Astrocyte (in vitro differentiated cells and primary cell): Measurements from ENCODE around the gene NNT.

Experiments
- EZH2 ChIP-seq: IDR thresholded peaks from 2 replicates; pipeline ENCODE4 v1.6.1; 2012; ENCODE audit warnings: mild to moderate bottlenecking, low read length, inconsistent platforms; ENCODE audit not compliant: insufficient read depth
- TF ChIP-seq, protein P1 (sequence below): IDR thresholded peaks from 2 replicates; pipeline ENCODE4 v1.5.1; 2011; ENCODE audit warnings: low read depth, mild to moderate bottlenecking, inconsistent platforms, low read length, moderate library complexity; ENCODE audit not compliant: insufficient read depth

DNA sequence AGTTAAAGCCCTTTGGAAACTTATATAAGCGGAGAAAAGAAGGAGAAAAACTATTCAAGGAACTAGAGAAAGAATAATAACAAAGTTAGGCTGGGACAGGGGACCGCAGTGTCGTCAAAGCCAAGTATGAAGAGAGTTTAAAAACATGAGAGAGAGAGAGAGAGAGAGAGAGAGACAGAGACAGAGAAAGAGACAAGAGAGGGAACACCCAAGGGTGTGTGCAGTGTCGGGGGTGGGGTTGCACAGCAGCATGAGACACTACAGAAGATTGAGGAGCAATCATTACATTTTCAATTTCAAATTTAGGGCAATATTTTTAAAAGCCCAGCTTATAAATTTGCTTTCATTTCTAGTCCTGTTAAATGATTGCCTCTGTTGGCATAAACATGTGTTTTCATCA is 74.3 kb downstream of the NNT start:
- TF ChIP-seq, protein P1, sequence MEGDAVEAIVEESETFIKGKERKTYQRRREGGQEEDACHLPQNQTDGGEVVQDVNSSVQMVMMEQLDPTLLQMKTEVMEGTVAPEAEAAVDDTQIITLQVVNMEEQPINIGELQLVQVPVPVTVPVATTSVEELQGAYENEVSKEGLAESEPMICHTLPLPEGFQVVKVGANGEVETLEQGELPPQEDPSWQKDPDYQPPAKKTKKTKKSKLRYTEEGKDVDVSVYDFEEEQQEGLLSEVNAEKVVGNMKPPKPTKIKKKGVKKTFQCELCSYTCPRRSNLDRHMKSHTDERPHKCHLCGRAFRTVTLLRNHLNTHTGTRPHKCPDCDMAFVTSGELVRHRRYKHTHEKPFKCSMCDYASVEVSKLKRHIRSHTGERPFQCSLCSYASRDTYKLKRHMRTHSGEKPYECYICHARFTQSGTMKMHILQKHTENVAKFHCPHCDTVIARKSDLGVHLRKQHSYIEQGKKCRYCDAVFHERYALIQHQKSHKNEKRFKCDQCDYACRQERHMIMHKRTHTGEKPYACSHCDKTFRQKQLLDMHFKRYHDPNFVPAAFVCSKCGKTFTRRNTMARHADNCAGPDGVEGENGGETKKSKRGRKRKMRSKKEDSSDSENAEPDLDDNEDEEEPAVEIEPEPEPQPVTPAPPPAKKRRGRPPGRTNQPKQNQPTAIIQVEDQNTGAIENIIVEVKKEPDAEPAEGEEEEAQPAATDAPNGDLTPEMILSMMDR: no peak
- TF ChIP-seq EZH2: no peak
